HG03342 (cell line): ENCODE measurements around the gene COLGALT1.
"Not testable (repeated sequence)": the region's sequence is repeated elsewhere in the genome, so short reads cannot be mapped to it uniquely, and the experiment has no call there.

Source experiments
- ATAC-seq: cut with Tn5 transposase; IDR thresholded peaks from one replicate; pipeline ENCODE4 v1.9.1; 2021; ENCODE audit warnings: mild to moderate bottlenecking, moderate library complexity; ENCODE audit not compliant: unreplicated experiment

COLGALT1 gene

GRCh38 chr19:17590866-17591265 lies 35.4 kb downstream of the COLGALT1 start:
- ATAC-seq: no peak

GRCh38 chr19:17594296-17594695 lies 38.8 kb downstream of the COLGALT1 start:
- not testable (repeated sequence) for ATAC-seq

DNA sequence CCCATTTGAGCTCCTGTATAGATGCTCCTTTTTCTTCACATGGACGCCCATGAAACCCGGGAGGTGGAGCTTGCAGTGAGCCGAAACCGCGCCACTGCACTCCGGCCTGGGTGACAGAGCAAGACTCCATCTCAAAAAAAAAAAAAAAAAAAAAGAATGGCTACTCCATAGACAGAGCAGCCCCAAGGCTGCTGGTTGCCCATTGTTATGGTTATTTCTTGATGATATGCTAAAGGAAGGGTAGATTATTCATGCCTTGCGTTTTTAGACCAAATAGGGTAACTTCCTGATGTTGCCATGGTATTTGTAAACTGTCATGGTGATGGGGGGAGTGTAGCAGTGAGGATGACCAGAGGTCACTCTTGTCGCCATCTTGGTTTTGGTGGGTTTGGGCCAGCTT lies 42.6 kb downstream of the COLGALT1 start:
- not testable (repeated sequence) for ATAC-seq

DNA sequence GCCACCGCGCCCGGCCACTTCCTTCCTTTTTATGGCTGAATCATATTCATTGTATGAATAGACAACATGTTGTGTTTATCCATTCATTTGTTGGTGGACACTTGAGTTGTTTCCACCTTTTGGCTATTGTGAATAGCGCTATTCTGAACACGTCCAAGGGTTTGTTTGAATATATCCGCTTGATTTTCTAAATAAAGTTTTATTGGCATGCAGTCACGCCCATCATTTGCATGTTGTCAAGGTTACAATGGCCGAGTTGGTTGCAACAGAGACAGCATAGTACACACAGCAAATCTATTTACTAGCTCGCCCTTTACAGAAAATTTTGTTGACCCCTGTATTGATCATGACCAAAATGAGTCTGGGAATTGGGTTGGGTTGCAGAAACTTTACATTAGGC lies 43.5 kb downstream of the COLGALT1 start:
- ATAC-seq: no peak

GRCh38 chr19:17599780-17600179 lies 44.3 kb downstream of the COLGALT1 start:
- ATAC-seq: no peak

GRCh38 chr19:17601683-17602082 lies 46.2 kb downstream of the COLGALT1 start:
- ATAC-seq: no peak

DNA sequence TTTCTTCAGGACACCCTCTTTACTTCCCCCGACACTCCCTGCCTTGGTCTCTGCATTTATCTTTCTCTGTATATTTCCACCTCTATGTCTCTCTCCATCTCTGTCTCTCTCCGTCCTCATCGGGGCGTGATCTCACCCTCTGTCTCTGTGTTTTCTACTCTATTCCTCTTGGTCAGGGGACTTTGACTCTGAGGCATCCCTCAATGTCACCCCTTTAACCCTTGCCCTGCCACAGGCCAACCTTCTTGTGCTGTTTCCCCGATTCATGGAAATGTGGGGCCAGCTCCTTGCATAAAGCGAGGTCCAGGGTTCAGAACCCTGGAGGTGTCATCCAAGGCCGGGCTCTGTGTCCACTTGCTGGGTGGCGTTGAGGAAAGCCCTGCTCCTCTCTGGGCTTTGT lies 46.8 kb downstream of the COLGALT1 start:
- ATAC-seq: no peak

DNA sequence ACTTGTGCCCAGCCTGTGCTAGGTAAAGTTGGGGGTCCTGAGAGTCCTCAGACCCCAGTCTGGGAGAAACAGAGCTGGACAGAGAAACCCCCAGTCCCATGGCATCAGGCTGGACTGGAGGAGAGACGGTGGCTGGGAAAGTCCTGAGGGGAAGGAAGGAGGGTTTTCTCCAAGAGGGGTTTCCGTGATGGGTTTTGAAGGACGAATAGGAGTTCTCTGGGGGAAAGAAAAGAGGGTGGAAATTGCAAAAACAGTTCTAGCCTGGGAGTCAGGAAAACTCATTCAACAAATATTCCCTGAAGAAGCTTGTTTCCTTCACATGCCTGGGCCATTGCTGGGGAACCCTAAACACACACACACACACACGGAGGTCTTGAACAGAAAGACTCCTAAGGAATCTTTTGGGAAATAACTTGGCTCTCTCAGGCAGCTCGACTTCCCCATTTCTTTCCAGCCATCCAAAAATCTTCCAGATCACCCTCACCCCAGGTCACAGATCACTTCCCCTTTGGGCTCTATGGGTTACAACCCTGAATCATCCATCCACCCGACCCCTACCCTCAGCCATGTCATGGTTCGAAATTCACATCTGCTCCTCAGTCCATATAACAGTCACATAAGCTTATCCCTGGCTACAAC lies 47.5 kb downstream of the COLGALT1 start:
- no peak for ATAC-seq

DNA sequence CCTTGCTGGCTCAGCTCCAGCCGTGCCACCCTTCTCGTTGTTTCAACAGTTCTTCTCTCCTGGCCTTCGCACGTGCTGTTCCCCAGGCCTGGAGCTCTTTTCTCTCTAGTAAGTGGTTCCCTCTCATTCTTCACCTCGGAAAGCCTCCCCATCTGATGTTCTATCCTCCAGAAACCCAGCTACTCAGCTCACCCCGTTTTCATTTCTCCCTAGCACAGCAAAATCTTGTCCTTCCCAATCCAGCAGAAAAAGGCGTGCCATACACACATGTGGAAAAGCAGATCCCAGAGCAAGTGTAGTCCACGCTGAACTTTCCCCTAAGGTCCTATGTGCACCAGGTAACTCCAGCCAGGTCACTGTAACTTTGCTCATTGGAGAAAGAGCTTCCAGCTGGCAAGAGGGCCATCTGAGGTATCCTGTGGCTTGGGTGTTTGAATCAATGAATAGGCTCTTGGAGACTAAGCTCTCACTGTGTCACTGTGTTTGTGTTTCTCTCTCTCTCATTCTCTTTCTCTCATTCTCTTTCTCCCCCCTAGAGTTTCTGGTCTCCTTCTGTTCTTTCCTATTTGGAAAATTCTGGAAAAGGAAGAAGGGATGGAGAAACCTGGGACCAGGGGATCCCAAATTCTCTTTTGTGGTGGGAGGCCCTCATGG lies 49.0 kb downstream of the COLGALT1 start:
- no peak for ATAC-seq

DNA sequence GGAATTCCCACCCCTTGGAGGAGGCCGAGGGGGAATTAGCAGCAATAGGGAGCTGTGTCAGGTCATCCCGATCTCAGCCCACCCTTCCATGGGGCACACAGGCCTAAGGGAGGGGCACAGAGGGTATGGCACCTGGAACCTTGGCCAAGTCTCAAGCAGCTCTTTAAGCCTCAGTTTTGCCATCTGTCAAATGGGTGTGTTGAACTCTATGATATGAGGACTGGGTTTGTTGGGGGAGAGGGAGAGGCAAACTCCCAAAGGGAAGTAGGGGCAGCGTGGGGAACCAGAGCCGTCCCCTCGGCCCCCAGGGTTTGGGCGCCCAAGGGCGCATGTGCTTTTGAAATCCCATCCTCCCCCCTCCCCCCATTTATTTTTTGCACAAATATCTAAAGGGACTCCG lies 49.7 kb downstream of the COLGALT1 start:
- ATAC-seq: no peak

GRCh38 chr19:17605761-17606589 lies 50.5 kb downstream of the COLGALT1 start:
- ATAC-seq: peak; percentile 70

- no peak for ATAC-seq
Observed at GRCh38 chr19:17606590-17607185, 51.2 kb downstream of the COLGALT1 start.

DNA sequence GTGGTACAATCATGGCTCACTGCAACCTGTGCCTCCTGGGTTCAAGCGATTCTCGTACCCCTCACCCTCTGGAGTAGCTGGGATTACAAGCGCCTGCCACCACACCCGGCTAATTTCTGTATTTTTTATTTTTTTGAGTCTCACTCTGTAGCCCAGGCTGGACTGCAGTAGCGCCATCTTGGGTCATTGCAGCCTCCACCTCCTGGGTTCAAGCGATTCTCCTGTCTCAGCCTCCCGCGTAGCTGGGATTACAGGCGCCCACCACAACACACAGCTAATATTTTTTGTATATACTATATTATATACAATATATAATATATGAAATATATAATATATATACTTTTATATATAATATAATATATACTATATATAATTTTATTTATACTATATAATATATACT lies 52.5 kb downstream of the COLGALT1 start:
- no peak for ATAC-seq

GRCh38 chr19:17610384-17610783 lies 54.9 kb downstream of the COLGALT1 start:
- no peak for ATAC-seq

DNA sequence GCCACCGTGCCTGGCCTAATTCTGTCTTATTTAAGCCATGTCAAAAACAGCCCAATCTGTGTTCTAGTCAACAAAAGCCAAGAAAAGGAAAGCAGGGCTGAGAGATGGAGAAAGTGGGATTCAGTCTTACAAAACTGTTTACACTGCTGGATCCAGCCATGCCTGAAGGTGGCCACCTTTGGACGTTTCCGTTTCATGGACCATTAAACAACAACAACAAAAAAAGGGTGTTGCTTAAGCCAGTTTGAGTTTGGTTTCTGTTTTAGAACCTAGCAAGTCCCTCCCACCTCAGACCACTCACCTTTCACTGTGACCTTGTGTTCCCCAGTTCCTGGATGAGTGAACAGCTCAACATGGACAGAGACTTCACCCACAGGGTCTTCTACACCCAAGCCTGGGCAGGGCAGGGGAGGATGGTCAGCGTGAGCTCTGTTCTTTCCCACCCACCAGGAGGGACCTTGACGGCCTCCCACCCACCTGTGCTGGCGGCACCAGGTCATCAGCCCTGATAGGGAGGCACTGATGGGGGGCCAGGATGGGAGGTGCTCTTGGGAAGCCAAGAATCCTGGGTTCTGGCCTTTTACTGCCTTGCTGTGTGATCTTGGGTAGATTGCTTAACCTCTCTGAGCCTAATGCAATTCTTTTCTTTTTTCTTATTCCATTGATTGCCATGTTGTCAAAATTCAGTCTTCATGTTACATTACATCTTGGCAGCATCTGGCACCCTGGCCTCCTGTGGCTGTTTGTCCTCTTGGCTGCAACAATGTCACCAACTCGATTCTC lies 56.2 kb downstream of the COLGALT1 start:
- no peak for ATAC-seq

GRCh38 chr19:17614476-17614875 lies 59.0 kb downstream of the COLGALT1 start:
- ATAC-seq: no peak

- no peak for ATAC-seq
Observed at GRCh38 chr19:17615889-17616685, 60.6 kb downstream of the COLGALT1 start.

DNA sequence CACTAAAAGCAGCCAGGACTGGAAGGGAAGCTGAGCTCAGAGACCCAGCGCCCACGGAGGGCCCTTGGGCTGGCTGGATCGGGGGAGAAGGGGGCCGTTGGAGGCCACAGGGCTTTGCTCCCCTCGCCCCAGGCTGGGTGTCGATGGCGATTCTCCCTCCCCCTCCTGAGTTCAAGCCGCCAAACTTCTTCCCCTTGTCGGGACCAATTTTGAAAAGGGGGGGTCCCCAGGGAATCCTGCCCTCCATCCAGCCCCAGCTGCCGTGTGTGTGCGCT lies 61.2 kb downstream of the COLGALT1 start:
- ATAC-seq: no peak

GRCh38 chr19:17616961-17617806 lies 61.7 kb downstream of the COLGALT1 start:
- ATAC-seq: no peak
